OCI-LY7 (cell line): ENCODE data around the gene ADAMTS17. TPM values are rescaled to one million over a fixed set of nuclear protein-coding genes. Genes with fewer than 3 reads are reported as not detected.
"Not testable (repeated sequence)": the region's sequence is repeated elsewhere in the genome, so short reads cannot be mapped to it uniquely, and the experiment has no call there.

ENCODE experiments used
- BruUV-seq: library from RNA; stranded (reverse); fragments of 400-500 nt; replicated peaks from 2 replicates; lab custom pipeline; 2021; lab: Mats Ljungman, UMichigan
- CTCF ChIA-PET: fragments of 300-600 bp; sonication (Branson Sonifier 250); formaldehyde crosslinking; loops from one replicate; lab custom pipeline; 2022; ENCODE audit warnings: antibody characterized with exemption; ENCODE audit not compliant: unreplicated experiment; lab: Charles Lee
- POLR2A ChIA-PET: fragments of 300-600 bp; sonication (Branson Sonifier 250); formaldehyde crosslinking; loops from one replicate; lab custom pipeline; 2022; ENCODE audit warnings: antibody characterized with exemption; lab: Charles Lee
- DNase-seq: peaks from one replicate; pipeline ENCODE4 v3.0.0-alpha.2; 2015; ENCODE audit warnings: low spot score
- H2AFZ ChIP-seq: fragments of 200-600 bp; sonication (generic), shearing (Covaris generic); 2 replicates; pipeline ENCODE4 v1.6.1; 2014; ENCODE audit warnings: mild to moderate bottlenecking, antibody characterized with exemption, low read length, moderate library complexity
- H3K27ac ChIP-seq: fragments of 200-600 bp; sonication (generic); 2 replicates; pipeline ENCODE4 v1.5.1; 2014; ENCODE audit warnings: mixed run types, low read depth, mild to moderate bottlenecking, moderate library complexity, low read length, inconsistent platforms; ENCODE audit not compliant: poor library complexity, severe bottlenecking
- H3K36me3 ChIP-seq: fragments of 200-600 bp; sonication (generic); 2 replicates; pipeline ENCODE4 v1.6.1; 2014; ENCODE audit warnings: mild to moderate bottlenecking, antibody characterized with exemption, low read length, moderate library complexity, mixed read lengths; ENCODE audit not compliant: insufficient read depth
- H3K4me1 ChIP-seq: fragments of 200-600 bp; sonication (generic); 2 replicates; pipeline ENCODE4 v1.5.1; 2014; ENCODE audit warnings: mild to moderate bottlenecking, low read length; ENCODE audit not compliant: insufficient read depth, poor library complexity, severe bottlenecking
- H3K4me2 ChIP-seq: fragments of 200-600 bp; sonication (generic); 2 replicates; pipeline ENCODE4 v1.6.1; 2014; ENCODE audit warnings: mild to moderate bottlenecking, low read length
- H3K4me3 ChIP-seq: fragments of 200-600 bp; sonication (generic); 2 replicates; pipeline ENCODE4 v1.5.1; 2014; ENCODE audit warnings: mild to moderate bottlenecking, low read depth, low read length; ENCODE audit not compliant: poor library complexity, severe bottlenecking
- H3K79me2 ChIP-seq: fragments of 200-600 bp; sonication (generic); 2 replicates; pipeline ENCODE4 v1.6.1; 2016; ENCODE audit warnings: low read depth, mild to moderate bottlenecking, low read length, moderate library complexity, mixed read lengths; ENCODE audit not compliant: insufficient read depth
- H3K9me2 ChIP-seq: fragments of 200-600 bp; sonication (generic); 2 replicates; pipeline ENCODE4 v1.6.1; 2016; ENCODE audit warnings: mild to moderate bottlenecking, low read length, mixed read lengths; ENCODE audit not compliant: insufficient read depth
- H3K9me3 ChIP-seq: fragments of 200-600 bp; sonication (generic); 2 replicates; pipeline ENCODE4 v1.6.1; 2014; ENCODE audit warnings: mild to moderate bottlenecking, mixed run types, low read length, mixed read lengths
- H4K20me1 ChIP-seq: fragments of 200-600 bp; sonication (generic); 2 replicates; pipeline ENCODE4 v1.6.1; 2014; ENCODE audit warnings: mild to moderate bottlenecking, antibody characterized with exemption, low read length, moderate library complexity, mixed read lengths; ENCODE audit not compliant: insufficient read depth
- EZH2phosphoT487 ChIP-seq: fragments of 200-600 bp; sonication (generic); IDR thresholded peaks from 2 replicates; pipeline ENCODE4 v1.6.1; 2018; ENCODE audit warnings: low read depth, borderline replicate concordance, mild to moderate bottlenecking, mixed run types, antibody characterized with exemption, low read length, moderate library complexity, mixed read lengths
- intact Hi-C: fragments of 100-400 bp; cut with micrococcal nuclease; formaldehyde crosslinking; loops from one replicate; pipeline ENCODE4 v1.10.0; 2022; ENCODE audit not compliant: unreplicated experiment
- total RNA-seq, 2 experiments: library from RNA; depleted of rRNA in 1 of 2; stranded (reverse); fragments of >200 nt in 1 of 2; shearing (Covaris generic) in 1 of 2; gene quantifications; 2 replicates each; pipeline ENCODE4 v1.2.3, GENCODE V29; 2014 to 2022
- TF ChIP-seq, protein P1 (sequence below): fragments of 200-600 bp; sonication (generic); conservative IDR thresholded peaks from 2 replicates; pipeline ENCODE4 v1.5.1; 2014; ENCODE audit warnings: mild to moderate bottlenecking, antibody characterized with exemption, low read length, moderate library complexity, mixed read lengths

ADAMTS17 gene
- total RNA-seq, 2 experiments from 2014 or later = not detected

- TF ChIP-seq EZH2phosphoT487 = no peak
- TF ChIP-seq, protein P1, sequence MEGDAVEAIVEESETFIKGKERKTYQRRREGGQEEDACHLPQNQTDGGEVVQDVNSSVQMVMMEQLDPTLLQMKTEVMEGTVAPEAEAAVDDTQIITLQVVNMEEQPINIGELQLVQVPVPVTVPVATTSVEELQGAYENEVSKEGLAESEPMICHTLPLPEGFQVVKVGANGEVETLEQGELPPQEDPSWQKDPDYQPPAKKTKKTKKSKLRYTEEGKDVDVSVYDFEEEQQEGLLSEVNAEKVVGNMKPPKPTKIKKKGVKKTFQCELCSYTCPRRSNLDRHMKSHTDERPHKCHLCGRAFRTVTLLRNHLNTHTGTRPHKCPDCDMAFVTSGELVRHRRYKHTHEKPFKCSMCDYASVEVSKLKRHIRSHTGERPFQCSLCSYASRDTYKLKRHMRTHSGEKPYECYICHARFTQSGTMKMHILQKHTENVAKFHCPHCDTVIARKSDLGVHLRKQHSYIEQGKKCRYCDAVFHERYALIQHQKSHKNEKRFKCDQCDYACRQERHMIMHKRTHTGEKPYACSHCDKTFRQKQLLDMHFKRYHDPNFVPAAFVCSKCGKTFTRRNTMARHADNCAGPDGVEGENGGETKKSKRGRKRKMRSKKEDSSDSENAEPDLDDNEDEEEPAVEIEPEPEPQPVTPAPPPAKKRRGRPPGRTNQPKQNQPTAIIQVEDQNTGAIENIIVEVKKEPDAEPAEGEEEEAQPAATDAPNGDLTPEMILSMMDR = no peak
- Histone ChIP-seq H3K4me2 (no peak overlapping the region), H4K20me1 (no peaks in the 10 kb centered on the region), H3K79me2 (no peaks in the 10 kb centered on the region), H3K36me3 (no peaks in the 10 kb centered on the region), H3K4me1 (no peaks in the 10 kb centered on the region), H2AFZ (no peak overlapping the region), H3K9me2 (no peaks in the 10 kb centered on the region), H3K4me3 (no peak overlapping the region), H3K27ac (no peak overlapping the region), H3K9me3 (no peaks in the 10 kb centered on the region)
- CTCF ChIA-PET = no interaction called here
- DNase-seq = no peak
- no TSS peak for BruUV-seq
- intact Hi-C loops = no loop called here
- POLR2A ChIA-PET = no interaction called here
These were observed 249.7 kb downstream of the ADAMTS17 start for GRCh38 chr15:100092034-100092433.

- Histone ChIP-seq H3K9me2 (no peaks in the 10 kb centered on the region), H2AFZ (no peak overlapping the region), H3K4me2 (no peak overlapping the region), H3K79me2 (no peaks in the 10 kb centered on the region), H4K20me1 (no peaks in the 10 kb centered on the region), H3K4me3 (no peak overlapping the region), H3K4me1 (no peaks in the 10 kb centered on the region), H3K9me3 (no peaks in the 10 kb centered on the region), H3K27ac (no peak overlapping the region), H3K36me3 (no peaks in the 10 kb centered on the region)
- ChIA-PET CTCF (no interaction called here), POLR2A (no interaction called here)
- no peak for DNase-seq
- no TSS peak for BruUV-seq
- intact Hi-C loops = no loop called here
- no peak for TF ChIP-seq EZH2phosphoT487
- TF ChIP-seq, protein P1 = no peak
These were observed 251.4 kb downstream of the ADAMTS17 start for GRCh38 chr15:100090411-100090810.

- intact Hi-C loops, H4K20me1 ChIP-seq, H3K4me2 ChIP-seq, DNase-seq, H3K27ac ChIP-seq, BruUV-seq, POLR2A ChIA-PET, H3K4me1 ChIP-seq, H3K9me3 ChIP-seq, H3K4me3 ChIP-seq, H3K36me3 ChIP-seq, H2AFZ ChIP-seq, H3K9me2 ChIP-seq, H3K79me2 ChIP-seq, CTCF ChIA-PET: not testable (repeated sequence)
These were observed 257.5 kb downstream of the ADAMTS17 start for GRCh38 chr15:100084042-100084821.
